Activated naive CD8-positive, alpha-beta T cell treated with anti-CD3 and anti-CD28 coated beads, Interleukin-2, amount 50 U/mL, for 24 hours (primary cell): ENCODE data around the gene HPCAL1.

ENCODE experiments used
- ATAC-seq: fragments of 150-1000 bp; cut with Tn5 transposase; one replicate; pipeline ENCODE4 v1.10.0; 2021
- DNase-seq: peaks from one replicate; pipeline ENCODE4 v3.0.0; 2021
- H3K27ac Mint-ChIP-seq: one replicate; pipeline ENCODE4 v1.8.0; 2021; ENCODE audit warnings: mild to moderate bottlenecking, mixed read lengths
- H3K27me3 Mint-ChIP-seq: one replicate; pipeline ENCODE4 v1.8.0; 2021; ENCODE audit warnings: mixed read lengths
- H3K36me3 Mint-ChIP-seq: one replicate; pipeline ENCODE4 v1.8.0; 2021; ENCODE audit warnings: low read depth, mixed read lengths
- H3K4me1 Mint-ChIP-seq: one replicate; pipeline ENCODE4 v1.8.0; 2021; ENCODE audit warnings: mixed read lengths
- H3K4me3 Mint-ChIP-seq: one replicate; pipeline ENCODE4 v1.8.0; 2021; ENCODE audit warnings: mild to moderate bottlenecking, moderate library complexity, mixed read lengths
- H3K9me3 Mint-ChIP-seq: one replicate; pipeline ENCODE4 v1.8.0; 2021; ENCODE audit warnings: mixed read lengths

Gene HPCAL1

DNA sequence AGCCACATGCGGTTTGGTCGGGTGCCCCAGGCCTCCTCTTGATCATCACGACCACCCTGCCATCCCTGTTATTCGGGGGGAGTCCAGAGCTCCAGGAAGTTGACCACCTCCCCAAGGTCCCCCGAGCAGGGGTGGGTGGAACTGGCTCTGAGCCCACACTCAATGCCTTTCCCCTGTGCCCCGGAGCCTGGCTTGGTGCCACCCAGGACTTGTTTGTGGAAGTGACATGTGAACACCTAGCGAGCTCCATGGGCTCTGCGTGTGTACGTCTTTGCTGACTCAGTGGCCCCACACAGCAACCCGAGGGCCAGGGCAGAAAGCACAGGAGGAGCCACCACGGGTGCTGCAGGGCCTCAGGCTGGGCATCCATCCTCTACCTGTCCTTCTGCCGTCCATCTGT is 112.9 kb downstream of the HPCAL1 start:
- Mint-ChIP-seq H3K36me3 (peaks cover 23% of the 10 kb centered on the region), H3K27ac (no peak overlapping the region), H3K9me3 (no peaks in the 10 kb centered on the region), H3K4me3 (no peak overlapping the region), H3K4me1 (peaks cover 23% of the 10 kb centered on the region), H3K27me3 (no peaks in the 10 kb centered on the region)
- DNase-seq (no peak), ATAC-seq (no peak)

DNA sequence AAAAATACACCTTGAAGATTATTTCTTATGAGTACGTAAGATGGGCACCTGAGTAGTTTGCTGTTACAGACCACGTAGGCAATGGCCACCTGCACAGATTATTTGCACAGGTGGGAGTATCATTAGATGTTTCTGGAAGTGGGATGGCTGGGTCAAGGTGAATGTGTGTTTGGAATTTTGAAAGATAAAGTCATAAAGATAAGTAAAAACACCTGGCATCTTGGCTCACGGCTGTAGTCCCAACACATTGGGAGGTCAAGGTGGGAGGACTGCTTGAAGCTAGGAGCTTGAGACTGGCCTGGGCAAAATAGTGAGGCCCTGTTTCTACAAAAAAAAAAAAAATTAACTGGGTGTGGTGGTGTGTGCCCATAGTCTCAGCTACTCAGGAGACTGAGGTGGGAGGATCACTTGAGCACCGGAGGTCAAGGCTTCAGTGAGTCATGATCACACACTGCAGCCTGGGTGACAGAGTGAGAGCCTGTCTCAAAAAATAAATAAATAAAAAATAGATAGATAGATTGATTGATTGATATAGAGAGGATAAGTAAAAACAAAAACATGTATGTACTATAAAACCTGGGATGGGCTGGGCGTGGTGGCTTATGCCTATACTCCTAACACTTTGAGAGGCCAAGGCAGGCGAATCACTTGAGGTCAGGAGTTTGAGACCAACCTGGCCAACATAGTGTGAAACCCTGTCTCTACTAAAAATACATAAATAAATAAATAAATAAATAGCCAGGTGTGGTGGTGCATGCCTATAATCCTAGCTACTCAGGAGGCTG is 115.0 kb downstream of the HPCAL1 start:
- no peaks in the 10 kb centered on the region for H3K27me3 Mint-ChIP-seq
- H3K4me1 Mint-ChIP-seq = peaks cover 18% of the 10 kb centered on the region
- no peak overlapping the region for H3K4me3 Mint-ChIP-seq
- no peak overlapping the region for H3K27ac Mint-ChIP-seq
- H3K36me3 Mint-ChIP-seq = peaks cover 17% of the 10 kb centered on the region
- DNase-seq (no peak), ATAC-seq (no peak)
- no peaks in the 10 kb centered on the region for H3K9me3 Mint-ChIP-seq

DNA sequence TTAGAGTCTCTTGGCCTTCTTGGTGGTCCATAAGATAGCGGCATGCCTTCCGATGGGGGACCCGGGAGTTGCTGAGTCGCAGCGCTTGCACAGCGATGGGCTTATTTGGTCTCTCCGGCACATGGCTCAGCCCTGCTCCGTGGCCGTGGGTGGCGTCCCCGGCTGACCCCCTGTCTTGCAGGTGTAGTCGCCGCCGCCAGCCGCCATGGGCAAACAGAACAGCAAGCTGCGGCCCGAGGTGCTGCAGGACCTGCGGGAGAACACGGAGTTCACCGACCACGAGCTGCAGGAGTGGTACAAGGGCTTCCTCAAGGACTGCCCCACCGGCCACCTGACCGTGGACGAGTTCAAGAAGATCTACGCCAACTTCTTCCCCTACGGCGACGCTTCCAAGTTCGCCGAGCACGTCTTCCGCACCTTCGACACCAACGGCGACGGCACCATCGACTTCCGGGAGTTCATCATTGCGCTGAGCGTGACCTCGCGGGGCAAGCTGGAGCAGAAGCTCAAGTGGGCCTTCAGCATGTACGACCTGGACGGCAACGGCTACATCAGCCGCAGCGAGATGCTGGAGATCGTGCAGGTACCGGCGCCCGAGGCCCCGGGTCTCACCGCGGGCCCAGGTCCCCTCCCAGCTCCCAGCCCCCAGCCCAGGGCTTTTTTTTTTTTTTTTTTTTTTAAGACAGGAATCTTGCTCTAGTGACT is 117.0 kb downstream of the HPCAL1 start:
- Mint-ChIP-seq H3K27me3 (no peaks in the 10 kb centered on the region), H3K36me3 (peaks cover 18% of the 10 kb centered on the region), H3K27ac (no peak overlapping the region), H3K4me1 (peaks cover 12% of the 10 kb centered on the region), H3K9me3 (no peaks in the 10 kb centered on the region), H3K4me3 (no peak overlapping the region)
- ATAC-seq (no peak), DNase-seq (no peak)

DNA sequence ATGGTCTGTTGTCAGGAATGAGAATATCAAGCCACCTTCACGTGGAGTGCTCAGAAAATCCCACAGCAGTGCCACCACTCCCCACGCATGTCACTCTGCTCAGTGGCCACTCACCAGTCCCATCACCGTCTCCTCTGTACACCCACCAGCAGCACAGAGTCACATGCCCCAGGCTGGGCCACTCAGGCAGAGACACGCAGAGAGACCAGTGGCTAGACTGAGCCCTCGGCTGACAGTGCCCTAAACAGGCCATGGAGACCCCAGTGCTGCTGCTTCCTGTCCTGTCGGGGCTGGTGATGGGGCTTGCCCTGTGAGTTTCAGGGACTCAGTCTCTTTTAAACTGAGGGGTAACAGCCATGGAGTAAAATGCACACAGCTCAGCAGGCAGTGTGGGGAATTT is 119.5 kb downstream of the HPCAL1 start:
- DNase-seq = no peak
- peaks cover 23% of the 10 kb centered on the region for H3K36me3 Mint-ChIP-seq
- no peak overlapping the region for H3K27ac Mint-ChIP-seq
- H3K27me3 Mint-ChIP-seq = no peaks in the 10 kb centered on the region
- H3K9me3 Mint-ChIP-seq = no peaks in the 10 kb centered on the region
- no peak for ATAC-seq
- H3K4me1 Mint-ChIP-seq = peaks cover 12% of the 10 kb centered on the region
- H3K4me3 Mint-ChIP-seq = no peak overlapping the region

DNA sequence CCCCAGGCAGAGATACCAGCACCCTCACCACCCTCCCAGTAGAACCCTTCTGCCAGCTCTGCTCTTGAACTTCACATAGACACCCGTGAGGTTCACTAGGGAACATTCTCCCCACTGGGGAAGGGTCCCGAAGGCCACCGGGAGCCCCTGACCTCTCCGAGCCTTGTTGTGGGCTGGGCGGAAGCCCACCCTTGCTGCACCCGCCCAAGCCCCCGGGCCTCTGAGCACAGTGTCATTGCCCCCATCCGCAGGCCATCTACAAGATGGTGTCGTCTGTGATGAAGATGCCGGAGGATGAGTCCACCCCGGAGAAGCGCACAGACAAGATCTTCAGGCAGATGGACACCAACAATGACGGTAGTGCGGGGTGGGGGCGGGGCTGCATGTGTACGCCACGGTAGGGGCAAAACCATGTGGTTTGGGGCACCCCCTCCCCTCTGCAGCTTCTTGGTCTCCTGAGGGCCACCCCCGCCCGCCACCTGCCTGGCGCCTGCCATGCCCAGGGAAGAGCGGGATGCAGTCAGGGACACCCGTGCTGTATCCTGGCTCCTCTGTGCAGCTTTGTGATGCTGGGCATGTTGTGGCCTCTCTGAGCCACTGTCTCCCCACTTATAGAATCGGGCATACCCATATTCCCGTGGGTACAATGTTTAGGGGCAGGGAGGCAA is 120.2 kb downstream of the HPCAL1 start:
- H3K36me3 Mint-ChIP-seq = peaks cover 25% of the 10 kb centered on the region

DNA sequence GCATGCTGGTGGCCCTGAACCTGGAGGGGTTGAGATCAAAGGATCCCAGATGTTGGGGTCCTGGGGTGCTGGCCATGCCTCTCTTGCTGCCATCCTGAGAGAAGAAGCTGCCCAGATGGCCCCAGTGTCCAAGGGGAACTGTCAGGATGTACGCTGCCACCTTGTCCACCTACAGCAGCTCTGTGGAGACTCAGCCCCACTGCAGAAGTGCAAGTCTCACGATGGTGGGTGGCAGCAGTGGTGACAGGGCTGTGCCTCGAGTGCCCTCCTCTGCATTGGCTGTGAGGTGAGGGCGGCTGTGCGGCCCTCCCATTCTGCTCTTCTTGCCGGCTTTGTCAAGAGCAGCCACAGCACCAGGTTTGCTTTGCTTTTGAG is 120.7 kb downstream of the HPCAL1 start:
- Mint-ChIP-seq H3K27me3 (no peaks in the 10 kb centered on the region), H3K9me3 (no peaks in the 10 kb centered on the region), H3K27ac (no peak overlapping the region), H3K4me3 (no peak overlapping the region), H3K36me3 (peaks cover 24% of the 10 kb centered on the region), H3K4me1 (peaks cover 3% of the 10 kb centered on the region)
- DNase-seq (no peak), ATAC-seq (no peak)

More for the DNA sequence above, 120.2 kb downstream of the HPCAL1 start:
- Mint-ChIP-seq H3K9me3 (no peaks in the 10 kb centered on the region), H3K27ac (no peak overlapping the region), H3K27me3 (no peaks in the 10 kb centered on the region), H3K4me3 (no peak overlapping the region), H3K4me1 (peaks cover 5% of the 10 kb centered on the region)
- ATAC-seq (no peak), DNase-seq (no peak)

DNA sequence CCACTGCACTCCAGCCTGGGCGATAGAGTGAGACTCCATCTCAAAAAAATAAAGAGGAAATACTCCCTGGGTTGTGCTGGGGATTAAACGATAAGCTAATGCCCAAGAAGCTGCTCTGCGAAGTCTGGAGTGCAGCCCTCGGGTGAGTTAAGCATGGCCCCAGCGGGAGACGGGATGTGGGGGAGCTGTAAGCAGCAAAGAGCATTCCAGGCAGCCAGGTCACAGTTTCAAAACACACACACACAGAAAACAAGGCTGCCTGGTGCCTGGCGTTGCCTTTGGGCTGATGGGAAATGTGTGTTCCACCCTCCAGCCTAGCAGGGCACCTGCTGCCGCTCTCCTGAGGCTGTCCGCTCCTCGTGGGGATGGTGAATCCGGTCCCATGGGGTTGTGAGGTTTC is 121.3 kb downstream of the HPCAL1 start:
- Mint-ChIP-seq H3K27ac (no peak overlapping the region), H3K4me1 (no peaks in the 10 kb centered on the region), H3K27me3 (no peaks in the 10 kb centered on the region), H3K4me3 (no peak overlapping the region), H3K9me3 (no peaks in the 10 kb centered on the region), H3K36me3 (peaks cover 20% of the 10 kb centered on the region)
- ATAC-seq (no peak), DNase-seq (no peak)

DNA sequence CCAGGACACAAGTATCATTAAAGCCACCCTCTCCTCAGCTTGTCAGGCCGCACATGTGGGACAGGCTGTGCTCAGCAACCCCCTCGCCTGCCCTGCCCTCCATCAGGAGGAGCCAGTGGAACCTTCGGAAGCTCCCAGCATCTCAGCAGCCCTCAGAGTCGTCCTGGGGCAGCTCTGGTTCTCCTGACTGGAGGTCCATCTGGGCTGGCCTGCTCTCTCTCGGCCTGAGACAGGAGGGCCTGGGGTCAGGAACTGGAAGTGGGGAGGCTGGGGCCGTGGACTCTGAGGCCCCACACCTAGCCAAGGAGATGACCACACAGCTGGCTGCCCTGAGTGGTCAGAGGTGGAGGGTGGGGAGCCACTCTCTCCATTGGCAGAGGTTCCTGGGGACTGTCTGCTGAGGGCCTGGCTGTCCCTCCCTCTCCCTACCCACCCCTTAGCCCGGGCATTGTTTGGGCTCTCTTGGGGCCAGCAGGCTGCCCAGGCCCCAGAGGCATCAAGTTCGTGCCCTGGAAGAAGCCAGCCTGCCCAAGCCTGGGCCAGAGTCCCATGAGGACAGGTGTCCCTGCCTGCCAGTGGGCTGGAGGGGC is 122.3 kb downstream of the HPCAL1 start:
- H3K36me3 Mint-ChIP-seq = peaks cover 15% of the 10 kb centered on the region

DNA sequence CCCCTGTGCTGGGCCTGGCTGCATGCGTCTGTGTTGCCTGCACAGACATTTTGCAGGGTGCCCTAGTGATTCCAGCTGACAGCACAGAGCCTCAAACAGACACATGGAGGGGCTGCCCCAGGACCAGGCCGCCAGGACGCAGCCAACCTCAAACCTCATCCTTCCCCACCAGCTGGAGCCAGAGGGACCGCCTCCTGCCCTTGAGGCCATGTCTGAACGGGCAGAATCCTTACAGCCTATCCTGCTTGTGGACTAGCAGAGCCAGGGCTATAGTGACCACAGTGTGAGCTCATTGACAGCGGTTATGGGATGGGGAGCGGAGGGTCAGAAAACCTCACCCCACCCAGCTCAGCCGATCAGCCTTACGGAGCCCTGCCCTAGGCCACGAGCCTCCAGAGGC is 123.0 kb downstream of the HPCAL1 start:
- Mint-ChIP-seq H3K27ac (no peak overlapping the region), H3K27me3 (no peaks in the 10 kb centered on the region), H3K36me3 (peaks cover 11% of the 10 kb centered on the region), H3K4me3 (no peak overlapping the region), H3K9me3 (no peaks in the 10 kb centered on the region), H3K4me1 (no peaks in the 10 kb centered on the region)
- DNase-seq = no peak
- ATAC-seq = no peak

More for the DNA sequence above, 122.3 kb downstream of the HPCAL1 start:
- H3K27ac Mint-ChIP-seq = no peak overlapping the region
- no peak for DNase-seq
- ATAC-seq = no peak
- no peak overlapping the region for H3K4me3 Mint-ChIP-seq
- no peaks in the 10 kb centered on the region for H3K4me1 Mint-ChIP-seq
- H3K27me3 Mint-ChIP-seq = no peaks in the 10 kb centered on the region
- no peaks in the 10 kb centered on the region for H3K9me3 Mint-ChIP-seq

DNA sequence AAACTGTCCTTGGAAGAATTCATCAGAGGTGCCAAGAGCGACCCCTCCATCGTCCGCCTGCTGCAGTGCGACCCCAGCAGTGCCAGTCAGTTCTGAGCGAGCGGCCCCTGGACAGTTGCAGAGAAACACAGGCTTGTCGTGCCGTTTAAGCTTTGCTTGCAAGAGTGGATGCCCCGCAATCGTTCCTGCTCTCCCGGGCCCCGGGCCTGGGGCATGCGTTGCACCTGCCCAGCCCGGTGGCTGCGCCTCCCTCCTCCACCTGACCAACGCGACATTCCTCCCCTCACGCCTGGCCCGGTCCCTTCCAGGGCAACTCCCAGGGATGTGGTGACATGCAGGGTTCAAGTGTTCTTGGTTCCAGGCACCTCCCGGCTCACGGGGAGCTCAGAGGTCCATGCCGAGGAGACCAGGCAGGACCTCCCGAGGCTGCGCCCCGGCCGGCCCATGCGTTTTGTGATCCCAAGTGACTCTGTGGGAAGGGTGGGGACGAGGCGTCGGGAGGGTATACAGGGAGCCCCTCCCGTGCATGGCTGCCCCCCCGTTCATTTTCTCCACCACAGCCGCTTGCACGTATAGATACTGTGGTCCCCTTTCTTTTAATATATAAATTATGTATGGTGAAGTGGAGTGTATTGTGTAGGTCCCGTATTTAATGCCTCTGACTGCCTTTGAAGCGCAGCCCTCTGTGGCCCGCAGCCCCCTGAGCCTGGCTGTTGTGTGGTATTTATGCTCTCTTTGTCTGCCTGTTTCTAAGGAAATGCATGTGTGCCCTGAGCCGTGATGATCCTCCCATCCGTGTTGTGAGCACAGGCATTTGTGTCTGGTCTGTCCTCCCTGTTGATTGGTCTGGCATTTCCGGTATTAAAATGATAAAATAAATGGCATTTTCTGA is 124.3 kb downstream of the HPCAL1 start:
- Mint-ChIP-seq H3K36me3 (peaks cover 11% of the 10 kb centered on the region), H3K27ac (no peak overlapping the region), H3K9me3 (no peaks in the 10 kb centered on the region), H3K4me1 (peaks cover under 1% of the 10 kb centered on the region), H3K4me3 (no peak overlapping the region), H3K27me3 (peaks cover 8% of the 10 kb centered on the region)
- DNase-seq (no peak), ATAC-seq (no peak)

DNA sequence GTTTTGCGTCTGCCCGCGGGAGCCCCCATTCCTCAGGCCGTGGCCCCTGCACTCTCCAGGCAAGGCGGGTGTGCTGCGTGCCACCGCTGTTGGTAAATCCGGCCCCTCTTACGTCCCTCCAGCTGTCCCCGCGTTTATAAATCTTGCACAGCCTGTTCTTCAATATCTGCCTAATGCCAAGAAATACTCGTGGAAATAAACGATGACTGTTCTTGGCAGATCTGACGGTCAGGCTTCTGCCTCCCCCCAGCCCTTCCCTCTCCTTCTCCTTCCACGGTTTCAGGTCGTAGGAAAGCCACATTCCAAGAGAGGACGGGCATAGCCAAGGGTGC is 124.9 kb downstream of the HPCAL1 start:
- H3K4me3 Mint-ChIP-seq = no peak overlapping the region
- H3K9me3 Mint-ChIP-seq = no peaks in the 10 kb centered on the region
- H3K4me1 Mint-ChIP-seq = peaks cover 3% of the 10 kb centered on the region

DNA sequence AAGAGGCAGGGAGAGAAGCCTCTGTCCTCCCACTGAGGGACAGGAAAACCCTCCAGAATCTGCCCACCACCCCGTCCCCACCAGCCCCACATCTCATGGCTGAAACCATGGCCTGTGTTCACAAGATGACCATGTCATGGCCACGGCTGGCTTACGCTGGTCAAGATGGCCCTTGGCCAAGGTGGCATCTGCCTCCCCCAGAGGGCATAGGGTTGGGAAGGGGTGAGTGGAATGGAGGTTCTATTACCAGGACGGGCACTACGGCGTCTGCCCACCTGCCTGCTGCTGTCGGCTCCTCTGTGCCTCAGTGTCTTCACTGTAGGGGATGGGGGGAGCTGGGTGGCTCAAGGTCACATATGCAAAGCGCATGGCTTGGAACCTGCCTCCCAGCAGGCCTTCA is 125.7 kb downstream of the HPCAL1 start:
- Mint-ChIP-seq H3K36me3 (peaks cover 7% of the 10 kb centered on the region), H3K4me3 (no peak overlapping the region), H3K9me3 (no peaks in the 10 kb centered on the region), H3K27me3 (peaks cover 15% of the 10 kb centered on the region), H3K4me1 (peaks cover 8% of the 10 kb centered on the region), H3K27ac (no peak overlapping the region)
- ATAC-seq = no peak
- no peak for DNase-seq

More for the DNA sequence above, 124.9 kb downstream of the HPCAL1 start:
- ATAC-seq (no peak), DNase-seq (no peak)
- H3K27ac Mint-ChIP-seq = no peak overlapping the region
- H3K36me3 Mint-ChIP-seq = peaks cover 9% of the 10 kb centered on the region
- peaks cover 11% of the 10 kb centered on the region for H3K27me3 Mint-ChIP-seq

DNA sequence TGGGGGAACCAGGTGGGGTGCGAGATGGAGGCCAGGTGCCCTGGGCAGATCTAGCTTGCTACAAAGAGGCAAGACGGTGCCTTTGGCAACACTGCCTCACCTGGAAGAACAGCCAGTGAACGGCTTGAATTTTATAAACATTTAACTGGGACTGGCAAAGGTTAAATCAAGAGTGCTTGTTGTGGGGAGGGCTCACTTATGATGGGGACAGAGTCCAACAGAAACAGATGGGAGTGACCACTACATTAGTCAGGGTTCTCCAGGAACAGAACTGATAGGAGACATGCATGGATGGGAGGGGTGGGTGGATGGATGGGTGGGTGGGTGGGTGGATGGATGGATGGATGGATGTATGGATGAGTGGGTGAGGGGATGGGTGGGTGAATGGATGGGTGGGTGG is 126.2 kb downstream of the HPCAL1 start:
- Mint-ChIP-seq H3K36me3 (peaks cover 7% of the 10 kb centered on the region), H3K4me1 (peaks cover 10% of the 10 kb centered on the region), H3K9me3 (no peaks in the 10 kb centered on the region), H3K27me3 (peaks cover 17% of the 10 kb centered on the region), H3K4me3 (no peak overlapping the region), H3K27ac (no peak overlapping the region)
- DNase-seq (no peak), ATAC-seq (no peak)
